ENCODE results near the gene NFX1.
"Not testable (repeated sequence)": the region's sequence is repeated elsewhere in the genome, so short reads cannot be mapped to it uniquely, and the experiment has no call there.

NFX1 gene

DNA sequence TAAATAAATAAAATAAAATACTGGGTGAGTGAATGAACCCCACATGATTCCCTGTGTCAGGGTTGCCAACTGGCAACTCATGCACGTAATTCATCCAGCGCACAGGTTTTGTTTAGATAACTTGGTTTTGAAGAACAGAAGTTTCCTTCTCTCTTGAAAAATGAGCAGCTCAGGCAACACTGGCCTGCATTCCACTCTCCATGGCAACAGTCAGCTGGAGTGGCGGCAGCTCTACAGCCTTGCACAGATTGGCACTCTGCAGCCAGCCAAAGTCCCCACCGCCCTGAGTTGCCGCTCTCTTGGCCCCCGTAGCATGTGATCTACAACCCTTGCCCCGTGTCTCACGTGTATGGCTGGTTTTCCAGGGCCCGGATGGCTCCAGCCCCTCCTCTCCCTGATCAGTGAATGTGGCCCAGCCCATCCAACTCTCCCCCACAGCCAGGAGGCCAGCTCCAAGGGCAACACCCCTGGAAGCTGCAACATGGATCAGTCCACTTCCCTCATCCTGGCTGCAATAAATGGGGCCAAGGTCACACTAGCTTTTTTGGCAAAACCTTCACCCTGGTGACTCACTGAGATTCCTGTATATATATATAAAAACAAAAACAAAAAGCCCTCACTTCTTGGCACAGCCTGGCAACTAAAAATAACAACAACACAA is 100.9 kb downstream of the NFX1 start:
- DNase-seq (ENCODE audit: low read depth) = not testable (repeated sequence)

- not testable (repeated sequence) for DNase-seq (ENCODE audit: low read depth)
These were observed 102.3 kb downstream of the NFX1 start for GRCh38 chr9:33392591-33393021.

DNA sequence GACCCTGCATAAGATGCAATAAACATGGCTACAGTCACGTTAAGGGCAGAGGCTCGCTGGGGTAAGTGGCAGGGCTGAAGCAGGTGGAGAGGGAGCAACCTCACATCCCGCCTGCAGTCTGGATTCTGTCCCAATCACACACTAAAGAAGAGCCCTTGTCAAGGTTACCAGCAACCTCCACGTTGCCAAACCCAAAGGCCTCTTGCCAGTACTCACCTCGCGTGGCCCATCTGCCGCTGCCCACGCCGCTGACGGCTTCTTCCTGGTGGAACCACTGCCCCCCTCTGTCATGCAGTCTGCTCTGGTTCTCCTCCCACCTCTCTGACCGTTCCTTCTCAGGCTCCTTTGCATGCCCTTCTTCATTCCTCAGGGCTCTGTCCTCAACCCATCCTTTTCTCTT is 103.3 kb downstream of the NFX1 start:
- no peak for DNase-seq (ENCODE audit: low read depth)

GRCh38 chr9:33393986-33394385 is 103.7 kb downstream of the NFX1 start:
- DNase-seq (ENCODE audit: low read depth) = not testable (repeated sequence)

- DNase-seq (ENCODE audit: low read depth) = not testable (repeated sequence)
These were observed 105.0 kb downstream of the NFX1 start for GRCh38 chr9:33395159-33395879.

DNA sequence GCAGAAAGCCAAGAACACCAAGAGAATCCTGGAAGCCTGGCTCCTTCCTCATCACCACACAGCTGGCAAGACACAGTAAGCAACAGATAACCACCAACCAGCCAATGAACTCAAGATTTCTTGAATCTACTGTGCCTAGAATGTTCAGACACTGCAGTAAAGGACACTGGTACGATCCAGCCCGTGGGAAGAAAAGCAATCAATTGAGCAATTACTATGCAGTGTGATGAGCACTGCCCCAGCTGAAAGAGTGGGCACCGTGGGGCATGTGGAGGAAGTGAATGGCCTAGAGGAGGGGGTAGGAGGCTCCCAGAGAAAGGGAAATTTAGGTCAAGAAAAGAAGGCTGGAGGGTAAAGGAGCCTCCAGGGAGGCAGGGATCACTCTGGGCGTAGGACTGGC is 107.5 kb downstream of the NFX1 start:
- DNase-seq (ENCODE audit: low read depth) = not testable (repeated sequence)

DNA sequence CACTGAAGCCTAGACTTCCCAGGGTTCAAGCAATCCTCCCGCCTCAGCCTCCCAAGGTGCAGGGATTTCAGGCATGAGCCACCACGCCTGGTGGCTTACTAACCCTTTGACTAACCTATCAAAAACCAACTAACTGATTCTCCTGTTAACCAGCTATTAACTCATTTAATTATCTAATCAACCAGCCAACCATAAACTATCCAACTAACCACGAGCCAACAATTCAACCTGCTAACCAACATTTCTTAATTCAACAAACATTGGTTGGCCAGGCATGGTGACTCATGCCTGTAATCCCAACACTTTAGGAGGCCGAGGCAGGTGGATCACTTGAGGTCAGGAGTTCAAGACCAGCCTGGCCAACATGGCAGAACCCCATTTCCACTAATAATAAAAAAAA is 108.7 kb downstream of the NFX1 start:
- DNase-seq (ENCODE audit: low read depth) = not testable (repeated sequence)

GRCh38 chr9:33401809-33402208 is 111.5 kb downstream of the NFX1 start:
- not testable (repeated sequence) for DNase-seq (ENCODE audit: low read depth)

DNA sequence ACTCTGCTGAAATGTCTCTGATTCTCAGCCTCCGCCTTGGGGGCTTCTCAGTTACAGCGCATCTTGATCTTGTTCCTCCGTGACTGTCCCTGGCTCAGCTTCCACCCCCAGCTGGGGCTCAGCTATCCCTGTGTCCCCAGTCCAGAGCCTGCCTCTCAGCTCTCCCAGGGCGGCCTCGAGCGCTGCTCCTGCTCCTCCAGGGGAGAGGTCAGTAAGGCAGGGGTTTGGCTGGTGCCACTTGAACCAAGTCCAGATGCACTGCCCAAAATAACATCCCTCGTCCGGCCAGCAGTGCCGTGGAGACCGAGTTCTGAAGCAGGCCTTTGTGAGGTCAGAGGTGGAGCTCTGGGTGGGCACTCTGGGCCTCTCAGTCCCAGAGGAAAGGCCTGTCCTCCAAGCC is 112.1 kb downstream of the NFX1 start, which contains the start of gene AQP7:
Gene AQP7 (minus strand): TSS at position 198 of the 400 bp plus-strand sequence. CDS start 1,306 bp downstream, outside the sequence.
- not testable (repeated sequence) for DNase-seq (ENCODE audit: low read depth)

GRCh38 chr9:33403941-33404787 is 113.8 kb downstream of the NFX1 start:
- no peak for DNase-seq (ENCODE audit: low read depth)

- DNase-seq (ENCODE audit: low read depth) = no peak
These were observed 114.6 kb downstream of the NFX1 start for GRCh38 chr9:33404788-33405362.

DNA sequence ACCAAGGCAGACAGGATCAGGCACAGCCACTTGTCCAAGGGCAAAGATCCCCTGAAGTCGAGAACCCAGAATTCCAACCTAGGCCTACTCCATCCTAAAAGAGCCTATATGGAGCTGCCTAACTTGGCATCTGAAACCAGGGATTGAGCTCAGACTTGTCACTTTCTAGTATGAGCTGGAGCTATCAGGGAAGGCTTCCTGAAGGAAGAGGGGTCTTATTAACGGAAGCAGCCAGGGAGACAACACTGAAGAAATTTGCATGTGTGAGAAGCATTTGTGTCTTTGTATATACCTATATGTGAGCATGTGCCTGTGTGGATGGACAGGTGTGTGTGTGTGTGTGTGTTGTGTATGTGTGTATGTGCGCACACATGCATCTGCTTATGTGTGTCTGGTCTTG is 116.7 kb downstream of the NFX1 start:
- no peak for DNase-seq (ENCODE audit: low read depth)

- no peak for DNase-seq (ENCODE audit: low read depth)
These were observed 117.8 kb downstream of the NFX1 start for GRCh38 chr9:33408087-33408486.

- no peak for DNase-seq (ENCODE audit: low read depth)
These were observed 124.0 kb downstream of the NFX1 start for GRCh38 chr9:33414268-33414667.

DNA sequence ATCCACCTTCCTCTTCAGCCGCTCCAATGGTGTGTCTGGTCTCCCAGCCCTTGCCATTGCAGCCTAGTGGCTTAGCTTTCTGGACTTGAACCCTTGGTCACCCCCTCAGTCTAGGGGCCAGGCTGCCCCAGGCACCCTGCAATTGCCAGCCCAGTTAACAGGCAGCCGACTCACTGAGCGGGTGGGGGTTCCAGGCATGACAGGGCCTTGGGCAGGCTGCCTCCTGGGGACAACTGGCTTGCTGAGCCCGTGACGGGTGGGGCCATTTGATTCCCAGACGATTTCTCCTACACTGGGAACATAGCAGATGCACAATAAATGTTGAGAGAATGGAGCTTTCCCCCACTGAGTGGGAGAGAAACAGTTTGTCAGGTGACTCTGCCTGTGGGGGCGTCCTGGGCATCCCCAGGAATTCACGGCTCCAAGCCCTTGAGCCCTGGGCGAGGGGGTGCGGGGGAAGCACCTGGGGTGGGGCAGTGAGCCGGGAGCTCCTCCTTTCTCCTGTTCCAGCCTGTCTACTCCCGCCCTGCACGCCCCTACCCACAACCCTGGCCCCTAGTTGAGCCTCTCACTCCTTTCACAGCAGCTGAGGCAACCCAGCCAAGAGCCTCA is 124.7 kb downstream of the NFX1 start:
- no peak for DNase-seq (ENCODE audit: low read depth)

GRCh38 chr9:33415501-33416038 is 125.3 kb downstream of the NFX1 start:
- peak; percentile 70 for DNase-seq (ENCODE audit: low read depth)

DNA sequence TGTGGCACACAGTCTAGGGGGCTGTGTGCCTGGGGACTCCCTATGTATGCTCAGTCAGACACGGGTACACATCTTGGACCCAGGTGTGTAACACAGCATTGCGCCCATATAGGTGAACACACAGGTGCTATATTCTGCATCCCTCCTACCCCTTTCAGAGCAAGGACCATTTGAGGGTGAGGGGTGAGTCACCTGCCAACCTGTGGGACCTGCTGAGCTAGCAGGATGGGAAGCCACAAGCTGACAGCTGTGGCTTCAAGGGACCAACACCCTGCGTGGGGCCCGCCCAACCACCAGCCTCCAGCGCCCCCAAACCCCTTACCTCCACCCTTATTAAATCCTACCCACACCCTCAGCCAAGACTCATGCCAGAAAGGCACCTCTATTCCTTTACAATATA is 126.7 kb downstream of the NFX1 start:
- no peak for DNase-seq (ENCODE audit: low read depth)

GRCh38 chr9:33418090-33418489 is 127.8 kb downstream of the NFX1 start:
- no peak for DNase-seq (ENCODE audit: low read depth)

DNA sequence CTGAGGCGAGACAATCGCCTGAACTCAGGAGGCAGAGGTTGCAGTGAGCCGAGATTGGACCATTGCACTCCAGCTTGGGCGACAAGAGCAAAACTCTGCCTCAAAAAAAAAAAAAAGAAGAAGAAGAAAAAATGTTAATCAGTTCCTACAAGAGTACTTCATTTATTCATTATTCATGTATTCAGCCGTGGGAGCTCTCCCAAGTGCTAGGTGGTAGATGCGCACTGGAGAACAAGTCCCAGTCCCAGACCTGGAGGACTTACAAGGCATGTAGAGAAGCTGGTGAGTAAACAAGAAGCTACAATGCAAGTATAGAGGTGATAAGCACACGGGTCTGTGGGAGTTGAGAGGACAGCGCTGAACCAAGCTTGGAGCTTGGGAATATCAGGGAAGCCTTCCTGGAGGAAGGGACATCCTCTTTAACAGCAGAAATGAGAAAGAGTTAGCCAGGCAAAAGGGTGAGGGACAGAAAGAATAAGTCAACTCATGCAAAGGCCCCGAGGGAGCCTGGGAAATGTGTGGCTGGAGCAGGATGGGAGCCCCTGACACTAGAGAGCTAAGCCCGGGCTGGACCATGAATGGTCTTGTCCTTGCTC is 129.5 kb downstream of the NFX1 start:
- no peak for DNase-seq (ENCODE audit: low read depth)
